ENCODE results near the gene PROZ. TPM values are rescaled to one million over a fixed set of nuclear protein-coding genes. Genes with fewer than 3 reads are reported as not detected.

PROZ gene
- total RNA-seq, 2 experiments from 2014 or later, result not detected

GRCh38 chr13:113179374-113180230 lies 21.2 kb downstream of the PROZ start:
- Histone ChIP-seq H3K4me1 (ENCODE audit: insufficient read depth, low read length) (peaks cover 70% of the 10 kb centered on the region), H3K27me3 (ENCODE audit: control insufficient read depth in 1 of 2, insufficient read depth in 2 of 2, low read length in 2 of 2) (no peaks in the 10 kb centered on the region), H3K9me3 (ENCODE audit: control insufficient read depth in 1 of 2, insufficient read depth in 1 of 2, low read length in 2 of 2) (peaks cover 0 to 22% of the 10 kb centered on the region in 2 experiments), H3K4me3 (ENCODE audit: low read length) (no peak overlapping the region), H3K36me3 (ENCODE audit: insufficient read depth, low read length) (peaks cover 76% of the 10 kb centered on the region), H3K27ac (ENCODE audit: low read depth in 1 of 2, low read length in 2 of 2) (peak overlapping the region in 1 of 2 donors; percentile 9)
- POLR2A ChIA-PET, result interaction anchor here (1.4 to 2.9 kb wide), 2 partner anchors 11 to 30 kb away, joined by 4 to 9 read pairs; partner anchors contain the start of gene CUL4A
- CTCF ChIA-PET, result no interaction called here
- peak overlapping the region; percentile 89 for H3K27ac Mint-ChIP-seq
- DNase-seq (peak in 6 of 14 experiments; percentile 21 to 72 (median 46)), ATAC-seq (ENCODE audit: poor library complexity) (peak; percentile 72)
- H3K9me3 Mint-ChIP-seq, result no peaks in the 10 kb centered on the region
- peaks cover 84% of the 10 kb centered on the region for H3K36me3 Mint-ChIP-seq (ENCODE audit: low read depth)
- intact Hi-C loops (cut with DNase I, micrococcal nuclease), result no loop called here
- peak overlapping the region; percentile 54 for H3K4me3 Mint-ChIP-seq
- peaks cover 41% of the 10 kb centered on the region for H3K4me1 Mint-ChIP-seq (ENCODE audit: low read depth)
- no peaks in the 10 kb centered on the region for H3K27me3 Mint-ChIP-seq
- TF ChIP-seq, protein P1, sequence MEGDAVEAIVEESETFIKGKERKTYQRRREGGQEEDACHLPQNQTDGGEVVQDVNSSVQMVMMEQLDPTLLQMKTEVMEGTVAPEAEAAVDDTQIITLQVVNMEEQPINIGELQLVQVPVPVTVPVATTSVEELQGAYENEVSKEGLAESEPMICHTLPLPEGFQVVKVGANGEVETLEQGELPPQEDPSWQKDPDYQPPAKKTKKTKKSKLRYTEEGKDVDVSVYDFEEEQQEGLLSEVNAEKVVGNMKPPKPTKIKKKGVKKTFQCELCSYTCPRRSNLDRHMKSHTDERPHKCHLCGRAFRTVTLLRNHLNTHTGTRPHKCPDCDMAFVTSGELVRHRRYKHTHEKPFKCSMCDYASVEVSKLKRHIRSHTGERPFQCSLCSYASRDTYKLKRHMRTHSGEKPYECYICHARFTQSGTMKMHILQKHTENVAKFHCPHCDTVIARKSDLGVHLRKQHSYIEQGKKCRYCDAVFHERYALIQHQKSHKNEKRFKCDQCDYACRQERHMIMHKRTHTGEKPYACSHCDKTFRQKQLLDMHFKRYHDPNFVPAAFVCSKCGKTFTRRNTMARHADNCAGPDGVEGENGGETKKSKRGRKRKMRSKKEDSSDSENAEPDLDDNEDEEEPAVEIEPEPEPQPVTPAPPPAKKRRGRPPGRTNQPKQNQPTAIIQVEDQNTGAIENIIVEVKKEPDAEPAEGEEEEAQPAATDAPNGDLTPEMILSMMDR (IDR thresholded peaks at IDR 0.05), result no peak

DNA sequence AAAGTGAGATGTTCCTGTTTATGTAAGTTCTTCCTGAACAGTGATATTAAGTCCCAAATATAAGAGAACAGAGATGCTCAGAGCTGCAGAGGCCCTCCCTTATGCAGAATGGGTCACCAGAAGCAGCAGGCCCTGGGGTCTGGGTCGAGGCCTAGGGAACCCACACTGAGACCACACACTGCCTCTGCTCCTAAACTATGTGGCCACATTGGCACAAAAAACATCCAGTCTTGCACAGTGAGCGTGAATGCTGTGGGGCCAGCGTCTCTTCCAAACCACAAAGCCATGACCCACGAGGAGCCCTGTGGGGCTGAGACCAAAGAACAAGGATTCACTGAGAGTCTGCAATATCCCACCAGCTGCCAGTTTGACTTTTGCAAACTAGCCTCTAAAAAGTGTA lies 23.6 kb downstream of the PROZ start:
- Mint-ChIP-seq H3K36me3 (ENCODE audit: low read depth) (peaks cover 83% of the 10 kb centered on the region), H3K4me3 (no peak overlapping the region), H3K4me1 (ENCODE audit: low read depth) (peaks cover 53% of the 10 kb centered on the region), H3K9me3 (no peaks in the 10 kb centered on the region), H3K27ac (no peak overlapping the region), H3K27me3 (no peaks in the 10 kb centered on the region)
- intact Hi-C loops (cut with DNase I, micrococcal nuclease), result no loop called here
- DNase-seq, result no peak
- peaks cover 0 to 6% of the 10 kb centered on the region in 2 experiments for H3K9me3 ChIP-seq (ENCODE audit: control insufficient read depth in 1 of 2, insufficient read depth in 1 of 2, low read length in 2 of 2)
- POLR2A ChIA-PET, result interaction anchor here (0.9 to 1.3 kb wide), 3 partner anchors 17 to 29 kb away, joined by 3 read pairs; partner anchors contain the start of gene CUL4A
- no peaks in the 10 kb centered on the region for H3K27me3 ChIP-seq (ENCODE audit: control insufficient read depth in 1 of 2, insufficient read depth in 2 of 2, low read length in 2 of 2)
- H3K36me3 ChIP-seq (ENCODE audit: insufficient read depth, low read length), result peaks cover 69% of the 10 kb centered on the region
- peak overlapping the region in 1 of 2 donors; percentile 3 for H3K27ac ChIP-seq (ENCODE audit: low read depth in 1 of 2, low read length in 2 of 2)
- no peak for ATAC-seq (ENCODE audit: poor library complexity)
- TF ChIP-seq, protein P1 (IDR thresholded peaks at IDR 0.05), result no peak
- CTCF ChIA-PET, result no interaction called here
- peaks cover 71% of the 10 kb centered on the region for H3K4me1 ChIP-seq (ENCODE audit: insufficient read depth, low read length)
- H3K4me3 ChIP-seq (ENCODE audit: low read length), result no peak overlapping the region

- peaks cover 60% of the 10 kb centered on the region for H3K4me1 ChIP-seq (ENCODE audit: insufficient read depth, low read length)
- Mint-ChIP-seq H3K36me3 (ENCODE audit: low read depth) (peaks cover 84% of the 10 kb centered on the region), H3K4me1 (ENCODE audit: low read depth) (peaks cover 56% of the 10 kb centered on the region), H3K9me3 (no peaks in the 10 kb centered on the region), H3K27me3 (no peaks in the 10 kb centered on the region), H3K4me3 (peak overlapping the region; percentile 42), H3K27ac (peak overlapping the region; percentile 74)
- no peaks in the 10 kb centered on the region for H3K27me3 ChIP-seq (ENCODE audit: control insufficient read depth in 1 of 2, insufficient read depth in 2 of 2, low read length in 2 of 2)
- peaks cover 0 to 6% of the 10 kb centered on the region in 2 experiments for H3K9me3 ChIP-seq (ENCODE audit: control insufficient read depth in 1 of 2, insufficient read depth in 1 of 2, low read length in 2 of 2)
- ATAC-seq (ENCODE audit: poor library complexity), result no peak
- H3K27ac ChIP-seq (ENCODE audit: low read depth in 1 of 2, low read length in 2 of 2), result peak overlapping the region in 1 of 2 donors; percentile 6
- POLR2A ChIA-PET, result interaction anchor here (0.9 to 1.1 kb wide), 2 partner anchors 20 to 26 kb away, joined by 3 to 6 read pairs; partner anchors contain the start of gene CUL4A
- TF ChIP-seq, protein P1 (IDR thresholded peaks at IDR 0.05), result no peak
- peaks cover 67% of the 10 kb centered on the region for H3K36me3 ChIP-seq (ENCODE audit: insufficient read depth, low read length)
- intact Hi-C loops (cut with DNase I, micrococcal nuclease), result no loop called here
- DNase-seq, result peak in 3 of 14 experiments; percentile 11 to 31 (median 26)
- CTCF ChIA-PET, result no interaction called here
- H3K4me3 ChIP-seq (ENCODE audit: low read length), result no peak overlapping the region
Measured at GRCh38 chr13:113183450-113184129, 25.1 kb downstream of the PROZ start.
